Calu3 (cell line): ENCODE results near the gene BCL2L13. TPM values are rescaled to one million over a fixed set of nuclear protein-coding genes. Genes with fewer than 3 reads are reported as not detected.

Experiments
- BruUV-seq: library from RNA; stranded (reverse); fragments of 400-500 nt; replicated peaks from 2 replicates; lab custom pipeline; 2021; lab: Mats Ljungman, UMichigan
- CTCF ChIA-PET: fragments of 300-600 bp; sonication (Branson Sonifier 250); formaldehyde crosslinking; loops from one replicate; lab custom pipeline; 2022; ENCODE audit warnings: antibody characterized with exemption; lab: Charles Lee
- DNase-seq: peaks from one replicate; pipeline ENCODE4 v3.0.0; 2022
- H3K27ac Mint-ChIP-seq: one replicate; pipeline ENCODE4 v1.8.0; 2022; ENCODE audit warnings: mixed read lengths; ENCODE audit not compliant: unreplicated experiment
- H3K27me3 Mint-ChIP-seq: one replicate; pipeline ENCODE4 v1.8.0; 2022; ENCODE audit warnings: mixed read lengths; ENCODE audit not compliant: unreplicated experiment
- H3K36me3 Mint-ChIP-seq: one replicate; pipeline ENCODE4 v1.8.0; 2022; ENCODE audit warnings: mild to moderate bottlenecking, moderate library complexity, mixed read lengths; ENCODE audit not compliant: insufficient read depth, unreplicated experiment
- H3K4me1 Mint-ChIP-seq: one replicate; pipeline ENCODE4 v1.8.0; 2022; ENCODE audit warnings: mild to moderate bottlenecking, low read depth, mixed read lengths; ENCODE audit not compliant: unreplicated experiment
- H3K4me3 Mint-ChIP-seq: one replicate; pipeline ENCODE4 v1.8.0; 2022; ENCODE audit warnings: mild to moderate bottlenecking, low read depth, moderate library complexity, mixed read lengths; ENCODE audit not compliant: unreplicated experiment
- H3K9me3 Mint-ChIP-seq: one replicate; pipeline ENCODE4 v1.8.0; 2022; ENCODE audit warnings: low read depth, mixed read lengths; ENCODE audit not compliant: unreplicated experiment
- CTCF ChIP-seq: fragments of 200-600 bp; IDR thresholded peaks from one replicate; pipeline ENCODE4 v1.8.0; 2022; ENCODE audit warnings: antibody characterized with exemption; ENCODE audit not compliant: unreplicated experiment
- intact Hi-C: fragments of 100-400 bp; cut with micrococcal nuclease; formaldehyde crosslinking; loops from one replicate; pipeline ENCODE4 v1.10.0; 2022; ENCODE audit not compliant: unreplicated experiment
- total RNA-seq: library from RNA; stranded (reverse); gene quantifications from 2 replicates; pipeline ENCODE4 v1.2.3, GENCODE V29; 2022

Gene BCL2L13
- total RNA-seq, 1 experiment from 2014 or later: 49.3 TPM

DNA sequence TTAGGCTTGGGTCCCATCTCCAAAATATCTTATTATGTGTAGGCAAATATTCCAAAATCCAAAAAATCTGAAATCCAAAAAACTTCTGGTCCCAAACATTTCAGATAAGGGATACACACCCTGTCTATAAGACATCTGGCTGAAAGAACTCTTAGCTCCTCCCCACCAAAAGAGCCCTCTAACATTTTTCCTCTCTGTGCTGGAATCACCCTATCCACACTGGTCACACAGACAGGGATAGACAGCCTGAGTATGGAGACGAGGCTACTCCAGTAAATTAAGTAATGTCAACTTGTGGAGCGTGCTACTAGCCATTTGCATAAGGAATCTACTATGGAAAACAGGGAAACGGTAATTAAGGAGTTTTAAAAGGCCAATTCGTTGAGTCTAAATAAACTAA lies 34.9 kb upstream of the BCL2L13 start:
- H3K27me3 Mint-ChIP-seq: no peaks in the 10 kb centered on the region
- no peak overlapping the region for H3K4me3 Mint-ChIP-seq
- no peak overlapping the region for H3K27ac Mint-ChIP-seq

DNA sequence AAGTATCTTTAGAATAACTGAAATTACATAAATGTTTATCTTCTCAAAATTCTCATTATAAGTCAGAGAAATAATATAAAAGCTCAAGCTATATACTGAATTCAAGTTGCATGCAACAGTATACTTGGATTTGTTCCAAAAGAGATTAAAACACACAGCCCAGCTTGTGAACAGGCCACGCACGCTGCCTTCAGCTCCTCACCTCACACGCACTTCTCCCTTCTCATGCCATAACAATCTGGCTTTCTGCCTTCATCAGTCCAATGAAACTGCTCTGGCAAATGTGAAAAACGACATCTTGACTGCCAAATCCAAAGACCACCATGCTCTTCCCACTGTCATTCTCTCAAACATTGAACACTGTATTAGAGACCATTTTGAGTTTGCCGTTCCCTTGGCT lies 32.1 kb upstream of the BCL2L13 start:
- intact Hi-C loops: loop anchor here (10.0 kb wide), 1 partner anchor 52 kb away; no protein-coding TSS in a partner anchor
- CTCF ChIA-PET: no interaction called here
- Mint-ChIP-seq H3K4me1 (no peaks in the 10 kb centered on the region), H3K27me3 (no peaks in the 10 kb centered on the region), H3K4me3 (no peak overlapping the region), H3K9me3 (no peaks in the 10 kb centered on the region), H3K36me3 (peaks cover 15% of the 10 kb centered on the region), H3K27ac (no peak overlapping the region)
- no peak for TF ChIP-seq CTCF
- DNase-seq: no peak
- BruUV-seq: no TSS peak

More for the DNA sequence above, 34.9 kb upstream of the BCL2L13 start:
- DNase-seq: no peak
- Mint-ChIP-seq H3K9me3 (no peaks in the 10 kb centered on the region), H3K4me1 (no peaks in the 10 kb centered on the region), H3K36me3 (peaks cover 25% of the 10 kb centered on the region)
- no peak for TF ChIP-seq CTCF
- CTCF ChIA-PET: no interaction called here
- BruUV-seq: no TSS peak
- intact Hi-C loops: loop anchor here (10.0 kb wide), 1 partner anchor 49 kb away; no protein-coding TSS in a partner anchor

DNA sequence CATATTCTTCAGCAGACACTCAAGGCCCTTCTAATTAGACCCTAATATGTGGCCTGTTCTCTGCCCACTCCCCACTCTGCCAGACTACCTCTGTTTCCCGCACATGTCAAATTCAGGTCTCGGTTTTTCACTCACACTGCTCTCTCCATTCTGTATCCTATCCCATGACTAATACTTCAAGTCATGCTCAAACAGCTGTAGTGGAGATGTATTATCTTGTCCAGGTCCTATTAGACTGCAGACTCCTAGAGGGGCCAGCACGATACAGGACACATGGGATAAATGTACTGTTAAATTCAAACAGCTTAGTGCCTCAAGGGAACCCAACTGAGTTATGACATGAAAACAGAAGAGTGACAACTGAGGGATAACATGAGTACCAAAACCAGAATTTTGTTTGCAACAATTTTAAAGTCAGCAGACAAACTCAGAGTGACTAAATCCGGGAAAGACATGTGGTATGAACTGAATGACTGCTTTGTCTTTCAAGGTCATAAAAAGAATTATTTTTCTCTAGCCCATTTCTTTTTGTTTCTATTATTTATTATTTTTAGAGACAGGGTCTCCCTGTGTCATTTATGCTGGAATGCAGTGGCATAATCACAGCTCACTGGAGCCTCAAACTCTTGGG lies 30.6 kb upstream of the BCL2L13 start:
- H3K9me3 Mint-ChIP-seq: no peaks in the 10 kb centered on the region
- no TSS peak for BruUV-seq
- CTCF ChIA-PET: interaction anchor here (2.2 kb wide), 1 partner anchor 49 kb away, joined by 5 read pairs; no protein-coding TSS in a partner anchor
- H3K27me3 Mint-ChIP-seq: no peaks in the 10 kb centered on the region
- no peaks in the 10 kb centered on the region for H3K4me1 Mint-ChIP-seq
- H3K36me3 Mint-ChIP-seq: peaks cover 15% of the 10 kb centered on the region
- no peak overlapping the region for H3K27ac Mint-ChIP-seq
- H3K4me3 Mint-ChIP-seq: no peak overlapping the region
- intact Hi-C loops: loop anchor here (10.0 kb wide), 1 partner anchor 53 kb away; no protein-coding TSS in a partner anchor
- no peak for DNase-seq
- no peak for TF ChIP-seq CTCF

DNA sequence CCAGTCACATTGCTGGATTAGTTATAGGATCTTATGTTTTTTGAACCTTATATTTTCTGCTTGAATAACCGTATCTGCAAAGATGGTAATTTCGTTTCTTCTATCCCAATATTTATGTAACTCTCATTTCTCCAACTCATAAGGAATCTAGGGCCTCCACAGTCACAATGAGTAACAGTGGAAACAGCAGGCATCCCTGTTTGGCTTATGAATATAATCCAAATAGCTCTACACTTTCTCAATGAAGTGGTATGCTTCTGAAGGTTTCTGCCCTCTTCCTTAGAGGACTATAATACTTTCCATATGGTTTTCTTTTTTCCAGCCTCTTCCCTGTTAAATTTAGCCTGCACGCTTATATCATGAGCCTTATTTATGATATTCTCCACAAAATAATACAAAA lies 26.5 kb upstream of the BCL2L13 start:
- Mint-ChIP-seq H3K9me3 (no peaks in the 10 kb centered on the region), H3K27me3 (no peaks in the 10 kb centered on the region), H3K27ac (no peak overlapping the region), H3K36me3 (peaks cover 17% of the 10 kb centered on the region), H3K4me3 (no peak overlapping the region), H3K4me1 (no peaks in the 10 kb centered on the region)
- TF ChIP-seq CTCF: no peak
- intact Hi-C loops: no loop called here
- no TSS peak for BruUV-seq
- DNase-seq: no peak
- CTCF ChIA-PET: no interaction called here
